Measurements from ENCODE around the gene PPP1R36. TPM values are rescaled to one million over a fixed set of nuclear protein-coding genes. Genes with fewer than 3 reads are reported as not detected.
A peak's percentile ranks its signal among the peaks of the same experiment; 100 is the strongest.
"Not testable (repeated sequence)": the region's sequence is repeated elsewhere in the genome, so short reads cannot be mapped to it uniquely, and the experiment has no call there.

Gene PPP1R36
- total RNA-seq, 3 donors from 2014 or later = 1.8 to 10.4 (median 7.6) TPM

DNA sequence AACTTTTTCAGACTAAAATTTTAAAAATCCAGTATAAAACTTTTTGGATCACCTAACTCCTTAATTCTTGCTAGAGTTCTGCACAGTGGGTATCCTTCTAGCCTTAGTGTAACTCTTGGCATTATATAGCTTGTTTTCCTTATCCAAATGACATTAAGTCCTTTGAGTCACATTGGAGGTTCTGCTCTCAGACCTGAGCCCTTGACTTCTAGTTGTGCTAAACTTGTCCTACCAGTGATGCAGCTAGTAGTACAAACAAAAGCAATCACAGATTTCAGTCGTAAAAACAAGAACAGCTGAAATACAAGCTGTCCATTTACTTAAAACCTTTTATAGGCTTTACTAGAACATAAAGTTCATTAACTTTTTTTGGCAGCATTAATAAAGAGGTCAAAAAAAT, 34.7 kb upstream of the PPP1R36 start:
- intact Hi-C loops (cut with DNase I, micrococcal nuclease) = no loop called here
- ATAC-seq (peak; percentile 64), DNase-seq (no peak)
- Histone ChIP-seq H3K9me3 (no peaks in the 10 kb centered on the region), H3K4me3 (no peak overlapping the region), H3K36me3 (ENCODE audit: low read depth) (no peaks in the 10 kb centered on the region), H3K4me1 (ENCODE audit: low read depth) (peaks cover 26% of the 10 kb centered on the region)
- TF ChIP-seq CTCF (IDR thresholded peaks at IDR 0.05) = no peak

- TF ChIP-seq CTCF (IDR thresholded peaks at IDR 0.05) = no peak
- no peak for DNase-seq
- ATAC-seq = no peak
- intact Hi-C loops (cut with DNase I, micrococcal nuclease) = no loop called here
- Histone ChIP-seq H3K4me3 (no peak overlapping the region), H3K4me1 (ENCODE audit: low read depth) (peaks cover 15% of the 10 kb centered on the region), H3K9me3 (no peaks in the 10 kb centered on the region), H3K36me3 (ENCODE audit: low read depth) (no peaks in the 10 kb centered on the region)
These were observed 32.8 kb upstream of the PPP1R36 start for GRCh38 chr14:64516969-64517368.

- intact Hi-C loops (cut with DNase I, micrococcal nuclease); DNase-seq: not testable (repeated sequence)
These were observed 32.1 kb upstream of the PPP1R36 start for GRCh38 chr14:64517667-64518066.

DNA sequence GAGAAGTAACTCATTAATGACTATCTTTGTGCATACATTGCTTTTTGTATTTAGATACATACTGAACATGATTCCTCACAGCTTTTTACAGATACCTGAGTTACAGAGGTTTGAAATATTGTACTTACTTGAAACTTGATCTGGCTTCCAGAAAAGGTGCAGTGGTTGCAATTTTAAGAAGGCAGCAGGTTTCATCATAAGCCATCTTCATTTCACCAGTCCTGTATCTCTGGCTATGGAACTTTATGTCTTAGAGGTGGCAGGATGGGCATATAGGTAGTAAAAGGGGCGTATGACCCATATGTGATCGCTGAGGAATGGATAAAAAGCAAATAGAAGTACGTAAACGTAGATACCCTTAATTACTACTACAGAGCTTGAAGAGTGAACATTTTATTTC, 31.5 kb upstream of the PPP1R36 start:
- DNase-seq = no peak
- TF ChIP-seq CTCF (IDR thresholded peaks at IDR 0.05) = no peak
- Histone ChIP-seq H3K36me3 (ENCODE audit: low read depth) (no peaks in the 10 kb centered on the region), H3K4me1 (ENCODE audit: low read depth) (peaks cover 15% of the 10 kb centered on the region), H3K4me3 (no peak overlapping the region), H3K9me3 (no peaks in the 10 kb centered on the region)
- no peak for ATAC-seq
- intact Hi-C loops (cut with DNase I, micrococcal nuclease) = no loop called here

More at GRCh38 chr14:64517667-64518066, 32.1 kb upstream of the PPP1R36 start:
- H3K4me3 ChIP-seq; ATAC-seq; H3K9me3 ChIP-seq; H3K36me3 ChIP-seq (ENCODE audit: low read depth): not testable (repeated sequence)
- H3K4me1 ChIP-seq (ENCODE audit: low read depth) = peaks cover 15% of the 10 kb centered on the region

DNA sequence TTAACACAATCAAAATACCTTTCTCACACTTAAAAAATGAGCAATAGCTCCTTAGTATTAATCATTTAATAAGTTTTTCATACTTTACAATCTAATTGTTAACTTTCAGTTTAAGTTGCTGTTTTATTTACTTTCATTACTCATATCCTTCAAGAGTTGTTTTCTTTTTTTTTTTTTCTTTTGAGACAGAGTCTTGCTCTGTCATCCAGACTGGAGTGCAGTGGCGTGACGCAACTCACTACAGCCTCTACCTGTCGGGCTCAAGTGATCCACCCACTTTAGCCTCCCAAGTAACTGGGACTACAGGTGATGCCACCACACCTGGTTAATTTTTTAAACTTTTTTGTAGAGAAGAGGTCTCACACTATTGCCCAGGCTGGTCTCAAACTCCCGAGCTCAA, 29.1 kb upstream of the PPP1R36 start:
- Histone ChIP-seq H3K4me3 (no peak overlapping the region), H3K9me3 (no peaks in the 10 kb centered on the region), H3K36me3 (ENCODE audit: low read depth) (no peaks in the 10 kb centered on the region), H3K4me1 (ENCODE audit: low read depth) (peaks cover 5% of the 10 kb centered on the region)
- no peak for TF ChIP-seq CTCF (IDR thresholded peaks at IDR 0.05)
- intact Hi-C loops (cut with DNase I, micrococcal nuclease) = no loop called here
- DNase-seq (no peak), ATAC-seq (no peak)

DNA sequence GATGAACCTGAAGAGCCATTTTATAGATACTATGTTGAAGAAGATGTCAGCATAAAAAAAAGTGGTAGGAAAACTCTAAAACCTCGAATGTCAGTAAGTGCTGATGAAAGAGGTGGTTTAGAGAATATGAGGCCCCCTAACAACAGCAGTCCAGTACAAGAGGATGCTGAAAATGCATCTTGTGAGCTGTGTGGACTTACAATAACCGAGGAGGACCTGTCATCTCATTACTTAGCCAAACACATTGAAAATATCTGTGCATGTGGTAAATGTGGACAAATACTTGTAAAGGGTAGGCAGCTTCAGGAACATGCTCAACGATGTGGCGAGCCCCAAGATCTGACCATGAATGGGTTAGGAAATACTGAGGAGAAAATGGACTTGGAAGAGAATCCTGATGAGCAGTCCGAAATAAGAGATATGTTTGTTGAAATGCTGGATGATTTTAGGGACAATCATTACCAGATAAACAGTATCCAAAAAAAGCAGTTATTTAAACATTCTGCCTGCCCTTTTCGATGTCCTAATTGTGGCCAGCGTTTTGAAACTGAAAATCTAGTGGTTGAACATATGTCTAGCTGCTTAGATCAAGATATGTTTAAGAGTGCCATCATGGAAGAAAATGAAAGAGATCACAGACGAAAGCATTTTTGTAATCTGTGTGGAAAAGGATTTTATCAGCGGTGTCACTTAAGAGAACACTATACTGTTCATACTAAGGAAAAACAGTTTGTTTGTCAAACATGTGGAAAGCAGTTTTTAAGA, 27.0 kb upstream of the PPP1R36 start:
- H3K9me3 ChIP-seq = no peaks in the 10 kb centered on the region
- DNase-seq (no peak), ATAC-seq (no peak)
- H3K36me3 ChIP-seq (ENCODE audit: low read depth) = no peaks in the 10 kb centered on the region
- H3K4me3 ChIP-seq = no peak overlapping the region
- intact Hi-C loops (cut with DNase I, micrococcal nuclease) = no loop called here
- TF ChIP-seq CTCF (IDR thresholded peaks at IDR 0.05) = no peak
- peaks cover 5% of the 10 kb centered on the region for H3K4me1 ChIP-seq (ENCODE audit: low read depth)
